SK-N-SH (cell line): ENCODE measurements around the gene ASIC2. TPM values are rescaled to one million over a fixed set of nuclear protein-coding genes. Genes with fewer than 3 reads are reported as not detected.

Experiments used
- CTCF ChIA-PET: fragments of 300-600, 350-600 bp; formaldehyde crosslinking; extraction: SDS; loops from one replicate; lab custom pipeline; 2021; lab: Yijun Ruan, JAX
- POLR2A ChIA-PET: fragments of 350-600 bp; sonication (Branson Sonifier 250); formaldehyde crosslinking; extraction: SDS; loops from one replicate; lab custom pipeline; 2020; ENCODE audit warnings: antibody characterized with exemption, inconsistent platforms; lab: Yijun Ruan, JAX
- DNase-seq: peaks from one replicate; pipeline ENCODE4 v3.0.0; 2012
- H2AFZ ChIP-seq: fragments of 200-600 bp; sonication (generic); 2 replicates; pipeline ENCODE4 v1.8.1; 2016; ENCODE audit warnings: antibody characterized with exemption, mild to moderate bottlenecking, low read depth
- H3F3A ChIP-seq: fragments of 200-600 bp; sonication (generic); replicated peaks from 2 replicates; pipeline ENCODE3; 2016; ENCODE audit warnings: antibody characterized with exemption, mild to moderate bottlenecking; ENCODE audit not compliant: insufficient read depth
- H3K27ac ChIP-seq, 2 experiments: fragments of 200-500 bp in 1 of 2; fragments of 200-600 bp in 1 of 2; sonication (Bioruptor generic) in 1 of 2; sonication (generic), shearing (Covaris generic) in 1 of 2; 2 replicates each; pipeline versions ENCODE4 v1.5.1 to v1.6.1; 2014 to 2016; ENCODE audit warnings: low read depth in 2 of 2, inconsistent platforms in 1 of 2, low read length in 1 of 2, mild to moderate bottlenecking in 1 of 2, mixed read lengths in 1 of 2
- H3K27me3 ChIP-seq: fragments of 200-600 bp; sonication (generic), shearing (Covaris generic); 2 replicates; pipeline ENCODE4 v1.6.1; 2016; ENCODE audit warnings: mixed run types; ENCODE audit not compliant: insufficient read depth
- H3K36me3 ChIP-seq, 2 experiments: fragments of 200-500 bp in 1 of 2; fragments of 200-600 bp in 1 of 2; sonication (Bioruptor generic) in 1 of 2; sonication (generic) in 1 of 2; replicated peaks in 1 of 2; 2 replicates each; pipeline versions ENCODE3 to v1.5.1; 2014 to 2016; ENCODE audit warnings: low read length in 1 of 2, mild to moderate bottlenecking in 1 of 2; ENCODE audit not compliant: insufficient read depth in 2 of 2, control insufficient read depth in 1 of 2
- H3K4me1 ChIP-seq, 2 experiments: fragments of 200-500 bp in 1 of 2; fragments of 200-600 bp in 1 of 2; sonication (Bioruptor generic) in 1 of 2; sonication (generic), shearing (Covaris generic) in 1 of 2; 2 replicates each; pipeline versions ENCODE4 v1.5.1 to v1.6.1; 2014 to 2016; ENCODE audit warnings: low read depth in 1 of 2, low read length in 1 of 2, mixed run types in 1 of 2; ENCODE audit not compliant: insufficient read depth in 2 of 2, control insufficient read depth in 1 of 2
- H3K4me2 ChIP-seq: fragments of 200-600 bp; sonication (generic), shearing (Covaris generic); 2 replicates; pipeline ENCODE4 v1.6.1; 2017; ENCODE audit warnings: mixed run types
- H3K4me3 ChIP-seq, 2 experiments: fragments of 200-500 bp in 1 of 2; fragments of 200-600 bp in 1 of 2; sonication (Bioruptor generic) in 1 of 2; sonication (generic), shearing (Covaris generic) in 1 of 2; 2 replicates each; pipeline versions ENCODE4 v1.5.1 to v1.8.1; 2014 to 2016; ENCODE audit warnings: low read depth in 2 of 2, inconsistent platforms in 1 of 2, low read length in 1 of 2, mild to moderate bottlenecking in 1 of 2, mixed read lengths in 1 of 2, moderate library complexity in 1 of 2
- H3K79me2 ChIP-seq: fragments of 200-600 bp; sonication (generic); 2 replicates; pipeline ENCODE4 v1.8.1; 2017; ENCODE audit warnings: mild to moderate bottlenecking; ENCODE audit not compliant: insufficient read depth
- H3K9ac ChIP-seq: fragments of 200-600 bp; sonication (generic); 2 replicates; pipeline ENCODE4 v1.6.1; 2017; ENCODE audit warnings: mixed run types
- H3K9me2 ChIP-seq: fragments of 200-600 bp; sonication (generic); 2 replicates; pipeline ENCODE4 v1.6.1; 2017; ENCODE audit warnings: mixed run types
- H3K9me3 ChIP-seq: fragments of 200-600 bp; sonication (generic); 2 replicates; pipeline ENCODE4 v1.6.1; 2017; ENCODE audit warnings: mixed run types, mild to moderate bottlenecking, moderate library complexity
- H4K20me1 ChIP-seq: fragments of 200-600 bp; sonication (generic); 2 replicates; pipeline ENCODE4 v1.6.1; 2017; ENCODE audit warnings: mild to moderate bottlenecking, mixed run types; ENCODE audit not compliant: insufficient read depth
- CTCF ChIP-seq: fragments of 200-600 bp; sonication (generic); IDR thresholded peaks from 2 replicates; pipeline ENCODE4 v1.6.1; 2017; ENCODE audit warnings: antibody characterized with exemption, mild to moderate bottlenecking, moderate library complexity
- EZH2phosphoT487 ChIP-seq: fragments of 200-600 bp; sonication (generic); IDR thresholded peaks from 2 replicates; pipeline ENCODE4 v1.6.1; 2017; ENCODE audit warnings: low read depth, mixed run types, mild to moderate bottlenecking, antibody characterized with exemption, moderate library complexity, borderline replicate concordance
- FOXJ3 ChIP-seq: sonication (generic); formaldehyde crosslinking; IDR thresholded peaks from 2 replicates; pipeline ENCODE4 v1.5.1; 2020; ENCODE audit warnings: mild to moderate bottlenecking, missing genetic modification reagents
- GATA2 ChIP-seq: sonication (generic); formaldehyde crosslinking; IDR thresholded peaks from 2 replicates; pipeline ENCODE4 v1.5.0; 2020; ENCODE audit warnings: mild to moderate bottlenecking, missing genetic modification reagents
- JUND ChIP-seq: IDR thresholded peaks from 2 replicates; pipeline ENCODE4 v1.4.0; 2012
- NRF1 ChIP-seq: IDR thresholded peaks from 2 replicates; pipeline ENCODE4 v1.6.1; 2012; ENCODE audit warnings: low read depth, mild to moderate bottlenecking, low read length
- POLR2AphosphoS5 ChIP-seq: IDR thresholded peaks from 2 replicates; pipeline ENCODE4 v1.6.1; 2012; ENCODE audit warnings: low read depth, low read length
- RAD21 ChIP-seq: IDR thresholded peaks from 2 replicates; pipeline ENCODE4 v1.6.1; 2012; ENCODE audit warnings: mild to moderate bottlenecking, low read length
- RCOR1 ChIP-seq: fragments of 150-350 bp; IDR thresholded peaks from 2 replicates; pipeline ENCODE4 v1.6.1; 2017; ENCODE audit warnings: antibody characterized with exemption, low read length
- REST ChIP-seq: IDR thresholded peaks from 2 replicates; pipeline ENCODE4 v1.6.1; 2012; ENCODE audit warnings: mild to moderate bottlenecking, low read depth, low read length, moderate library complexity
- RFX5 ChIP-seq: IDR thresholded peaks from 2 replicates; pipeline ENCODE4 v1.6.1; 2012; ENCODE audit warnings: mild to moderate bottlenecking, improper control_type of control experiment, low read length
- RXRA ChIP-seq: IDR thresholded peaks from 2 replicates; pipeline ENCODE4 v1.4.0; 2012; ENCODE audit warnings: low read depth, mild to moderate bottlenecking, borderline replicate concordance
- SIN3A ChIP-seq: IDR thresholded peaks from 2 replicates; pipeline ENCODE4 v1.6.1; 2012; ENCODE audit warnings: low read depth, mild to moderate bottlenecking, low read length, moderate library complexity, borderline replicate concordance
- TAF1 ChIP-seq: IDR thresholded peaks from 2 replicates; pipeline ENCODE4 v1.6.1; 2012; ENCODE audit warnings: low read depth, mild to moderate bottlenecking, low read length, moderate library complexity, borderline replicate concordance
- TCF12 ChIP-seq: IDR thresholded peaks from 2 replicates; pipeline ENCODE4 v1.4.0; 2012
- TEAD4 ChIP-seq: IDR thresholded peaks from 2 replicates; pipeline ENCODE4 v1.4.0; 2012; ENCODE audit warnings: mild to moderate bottlenecking, borderline replicate concordance; ENCODE audit not compliant: insufficient read depth
- USF1 ChIP-seq: IDR thresholded peaks from 2 replicates; pipeline ENCODE4 v1.4.0; 2012; ENCODE audit warnings: low read depth, borderline replicate concordance
- YY1 ChIP-seq: IDR thresholded peaks from 2 replicates; pipeline ENCODE4 v1.4.0; 2012; ENCODE audit warnings: low read depth, mild to moderate bottlenecking
- WGBS: methylation state at CpG from one replicate; pipeline ENCODE4 v1.1.6; 2017; ENCODE audit warnings: low lambda C conversion rate; 5-methylcytosine and 5-hydroxymethylcytosine counted together
- polyA plus RNA-seq, 3 experiments: library from polyadenylated mRNA; depleted of rRNA; stranded (reverse); fragments of >200 nt; gene quantifications; 2 replicates each; pipeline ENCODE4 v1.2.3, GENCODE V29; 2012

The ASIC2 gene
- polyA plus RNA-seq, 1 of the 3 experiments (the other 2 are of a cell fraction) = 0.08 TPM

- H3K27me3 ChIP-seq = peaks cover 18% of the 10 kb centered on the region
- H3K9me3 ChIP-seq = no peaks in the 10 kb centered on the region
- POLR2A ChIA-PET = no interaction called here
- H3K79me2 ChIP-seq = no peaks in the 10 kb centered on the region
- no peak overlapping the region for H3K4me3 ChIP-seq
- 61% methylated on average over 10 of the region's 14 CpGs for WGBS
- no peak overlapping the region for H3K27ac ChIP-seq
- H3K4me1 ChIP-seq = peaks cover 0 to 6% of the 10 kb centered on the region in 2 experiments; a peak in 1 of 4 replicates
- TF ChIP-seq JUND (no peak), RAD21 (no peak), CTCF (no peak), USF1 (no peak), RCOR1 (no peak), TCF12 (no peak), POLR2AphosphoS5 (no peak), SIN3A (no peak), NRF1 (no peak), RXRA (no peak), FOXJ3 (CRISPR knock-in tag) (no peak), REST (no peak), YY1 (no peak), TAF1 (no peak), TEAD4 (no peak), EZH2phosphoT487 (no peak), GATA2 (no peak), RFX5 (no peak)
- TF ChIP-seq, all 33 proteins: peak for 0
- Histone ChIP-seq H3K4me2 (no peak overlapping the region), H3F3A (no peaks in the 10 kb centered on the region), H4K20me1 (no peaks in the 10 kb centered on the region), H3K9ac (no peak overlapping the region), H3K36me3 (no peaks in the 10 kb centered on the region), H2AFZ (no peak overlapping the region), H3K9me2 (no peaks in the 10 kb centered on the region)
- DNase-seq = no peak
- CTCF ChIA-PET = interaction anchor here (1.2 to 1.3 kb wide), 2 partner anchors 9 to 212 kb away, joined by 5 to 6 read pairs; no protein-coding TSS in a partner anchor
Observed at GRCh38 chr17:32995416-32996045, 297.6 kb downstream of the ASIC2 start.
